H1 (cell line): Measurements from ENCODE around the gene FH. TPM values are rescaled to one million over a fixed set of nuclear protein-coding genes. Genes with fewer than 3 reads are reported as not detected.

Experiments
- CTCF ChIA-PET: fragments of 300-600 bp; sonication (Branson Sonifier 250); formaldehyde crosslinking; loops from one replicate; lab custom pipeline; 2021; ENCODE audit not compliant: partially characterized antibody; lab: Charles Lee
- POLR2A ChIA-PET: fragments of 300-600 bp; sonication (Branson Sonifier 250); formaldehyde crosslinking; loops from one replicate; lab custom pipeline; 2021; ENCODE audit warnings: inconsistent platforms; ENCODE audit not compliant: partially characterized antibody; lab: Charles Lee
- DNase-seq, 2 experiments: peaks; one replicate each; pipeline versions ENCODE4 v3.0.0 to v3.0.0-alpha.2; 2010 to 2022; ENCODE audit warnings: low spot score in 2 of 2, low read depth in 1 of 2, mixed read lengths in 1 of 2
- FAIRE-seq: peaks from 2 replicates; lab custom pipeline; 2011; peaks lifted over from hg19 to GRCh38; lab: Jason Lieb, UNC
- H2AFZ ChIP-seq: 2 replicates; pipeline ENCODE4 v1.8.1; 2012; ENCODE audit warnings: low read length, inconsistent platforms
- H2AK5ac ChIP-seq: 2 replicates; pipeline ENCODE4 v1.6.1; 2013; ENCODE audit warnings: low read depth, low read length
- H2BK120ac ChIP-seq: replicated peaks from 2 replicates; pipeline ENCODE3; 2013; ENCODE audit warnings: low read depth, low read length, inconsistent platforms
- H2BK12ac ChIP-seq: 2 replicates; pipeline ENCODE4 v1.6.1; 2013; ENCODE audit warnings: low read depth, low read length
- H2BK15ac ChIP-seq: 2 replicates; pipeline ENCODE4 v1.6.1; 2013; ENCODE audit warnings: low read length
- H2BK20ac ChIP-seq: 2 replicates; pipeline ENCODE4 v1.6.1; 2013; ENCODE audit warnings: low read length
- H2BK5ac ChIP-seq: 2 replicates; pipeline ENCODE4 v1.6.1; 2013; ENCODE audit warnings: low read depth, low read length
- H3K14ac ChIP-seq: 2 replicates; pipeline ENCODE4 v1.6.1; 2013; ENCODE audit warnings: inconsistent platforms; ENCODE audit not compliant: insufficient read length
- H3K18ac ChIP-seq: 2 replicates; pipeline ENCODE4 v1.6.1; 2013; ENCODE audit warnings: low read length; ENCODE audit errors: extremely low read depth
- H3K23ac ChIP-seq: 2 replicates; pipeline ENCODE4 v1.6.1; 2013; ENCODE audit warnings: inconsistent platforms; ENCODE audit not compliant: insufficient read length
- H3K23me2 ChIP-seq: 2 replicates; pipeline ENCODE4 v1.6.1; 2013; ENCODE audit warnings: low read depth, low read length
- H3K27ac ChIP-seq: 2 replicates; pipeline ENCODE4 v1.6.1; 2011; ENCODE audit warnings: low read depth, low read length, inconsistent platforms
- H3K27me3 ChIP-seq, 4 experiments: replicated peaks in 1 of 4; 1 replicate in 1 of 4; 2 replicates in 3 of 4; pipeline versions ENCODE4 v1.6.1 to v1.8.1; 2011 to 2013; ENCODE audit warnings: low read length in 3 of 4, mild to moderate bottlenecking in 3 of 4, inconsistent platforms in 2 of 4, mixed read lengths in 2 of 4, moderate library complexity in 1 of 4; ENCODE audit not compliant: control insufficient read depth in 3 of 4, insufficient read depth in 3 of 4; ENCODE audit errors: extremely low read depth in 1 of 4
- H3K36me3 ChIP-seq, 4 experiments: 2 replicates each; pipeline versions ENCODE4 v1.6.1 to v1.8.1; 2011 to 2013; ENCODE audit warnings: mild to moderate bottlenecking in 4 of 4, low read length in 3 of 4, moderate library complexity in 2 of 4, control low read depth in 1 of 4, inconsistent platforms in 1 of 4; ENCODE audit not compliant: insufficient read depth in 4 of 4, control insufficient read depth in 2 of 4
- H3K4ac ChIP-seq: replicated peaks from 2 replicates; pipeline ENCODE3; 2013; ENCODE audit warnings: low read length, low read depth, mixed read lengths, inconsistent platforms; ENCODE audit not compliant: insufficient read length
- H3K4me1 ChIP-seq, 4 experiments: replicated peaks in 1 of 4; 1 replicate in 1 of 4; 2 replicates in 3 of 4; pipeline versions ENCODE4 v1.6.1 to v1.8.1; 2011 to 2013; ENCODE audit warnings: low read length in 3 of 4, inconsistent platforms in 2 of 4, mixed read lengths in 1 of 4; ENCODE audit not compliant: insufficient read depth in 4 of 4, control insufficient read depth in 3 of 4
- H3K4me2 ChIP-seq, 2 experiments: 2 replicates each; pipeline versions ENCODE4 v1.6.1 to v1.8.1; 2011 to 2013; ENCODE audit warnings: low read depth in 2 of 2, low read length in 2 of 2, control low read depth in 1 of 2, inconsistent platforms in 1 of 2, mild to moderate bottlenecking in 1 of 2; ENCODE audit not compliant: insufficient read depth in 1 of 2
- H3K4me3 ChIP-seq, 4 experiments: fragments of 200-600, 300-600 bp in 1 of 4; sonication (generic), shearing (Covaris generic), sonication (Bioruptor Twin) in 1 of 4; 2 replicates each; pipeline versions ENCODE4 v1.5.1 to v1.8.1; 2011 to 2016; ENCODE audit warnings: low read length in 4 of 4, low read depth in 3 of 4, control low read depth in 2 of 4, inconsistent platforms in 2 of 4, mild to moderate bottlenecking in 2 of 4, mixed read lengths in 1 of 4, moderate library complexity in 1 of 4; ENCODE audit not compliant: insufficient read depth in 2 of 4; ENCODE audit errors: extremely low read depth in 1 of 4
- H3K56ac ChIP-seq: replicated peaks from 2 replicates; pipeline ENCODE3; 2013; ENCODE audit warnings: low read depth, mild to moderate bottlenecking, mixed read lengths, low read length, inconsistent platforms; ENCODE audit not compliant: insufficient read length
- H3K79me1 ChIP-seq: 2 replicates; pipeline ENCODE4 v1.6.1; 2013; ENCODE audit warnings: low read depth, low read length, control low read depth
- H3K79me2 ChIP-seq, 2 experiments: 2 replicates each; pipeline versions ENCODE4 v1.6.1 to v1.8.1; 2012 to 2013; ENCODE audit warnings: low read length in 2 of 2, mild to moderate bottlenecking in 2 of 2, inconsistent platforms in 1 of 2; ENCODE audit not compliant: insufficient read depth in 2 of 2, control insufficient read depth in 1 of 2
- H3K9ac ChIP-seq, 4 experiments: replicated peaks in 1 of 4; 1 replicate in 1 of 4; 2 replicates in 3 of 4; pipeline versions ENCODE4 v1.6.1 to v1.8.1; 2011 to 2013; ENCODE audit warnings: low read depth in 3 of 4, low read length in 3 of 4, control low read depth in 2 of 4, mild to moderate bottlenecking in 2 of 4, moderate library complexity in 2 of 4, inconsistent platforms in 1 of 4; ENCODE audit errors: extremely low read depth in 1 of 4
- H3K9me3 ChIP-seq, 2 experiments: 2 replicates each; pipeline versions ENCODE4 v1.6.1 to v1.8.1; 2012 to 2013; ENCODE audit warnings: mild to moderate bottlenecking in 2 of 2, moderate library complexity in 2 of 2, control low read depth in 1 of 2, inconsistent platforms in 1 of 2, low read depth in 1 of 2, low read length in 1 of 2, mixed read lengths in 1 of 2; ENCODE audit not compliant: insufficient read depth in 2 of 2
- H4K20me1 ChIP-seq, 2 experiments: replicated peaks in 1 of 2; 2 replicates each; pipeline versions ENCODE3 to v1.8.1; 2011 to 2013; ENCODE audit warnings: inconsistent platforms in 2 of 2, low read length in 2 of 2, mild to moderate bottlenecking in 1 of 2; ENCODE audit not compliant: insufficient read depth in 2 of 2, control insufficient read depth in 1 of 2
- H4K5ac ChIP-seq: 2 replicates; pipeline ENCODE4 v1.6.1; 2013; ENCODE audit warnings: low read length, low read depth, mixed read lengths, inconsistent platforms; ENCODE audit not compliant: insufficient read length
- H4K8ac ChIP-seq: 2 replicates; pipeline ENCODE4 v1.8.0; 2013; ENCODE audit warnings: mild to moderate bottlenecking, moderate library complexity, low read length, inconsistent platforms; ENCODE audit not compliant: insufficient read depth; ENCODE audit errors: extremely low read depth
- H4K91ac ChIP-seq: replicated peaks from 2 replicates; pipeline ENCODE3; 2013; ENCODE audit warnings: low read length, mixed read lengths, inconsistent platforms; ENCODE audit not compliant: insufficient read length
- BCL11A ChIP-seq, 2 experiments: IDR thresholded peaks; one replicate each; pipeline ENCODE4 v1.6.1; 2011; ENCODE audit warnings: low read depth in 2 of 2, low read length in 2 of 2, mild to moderate bottlenecking in 2 of 2
- BRCA1 ChIP-seq: IDR thresholded peaks from 2 replicates; pipeline ENCODE4 v1.6.1; 2012; ENCODE audit warnings: low read depth, low read length, improper control_type of control experiment
- CHD1 ChIP-seq: IDR thresholded peaks from 2 replicates; pipeline ENCODE4 v1.6.1; 2012; ENCODE audit warnings: low read depth, low read length, improper control_type of control experiment
- CTCF ChIP-seq, 3 experiments: IDR thresholded peaks; 1 replicate in 2 of 3; 2 replicates in 1 of 3; pipeline versions ENCODE4 v1.5.1 to v1.6.1; 2011; ENCODE audit warnings: low read length in 3 of 3, mild to moderate bottlenecking in 3 of 3, inconsistent platforms in 2 of 3, low read depth in 1 of 3, moderate library complexity in 1 of 3; ENCODE audit not compliant: insufficient read depth in 1 of 3; ENCODE audit errors: control extremely low read depth in 1 of 3
- RBBP5 ChIP-seq: IDR thresholded peaks from 2 replicates; pipeline ENCODE4 v1.7.1; 2012; ENCODE audit warnings: low read depth, mild to moderate bottlenecking, inconsistent platforms, low read length, moderate library complexity, borderline replicate concordance
- RNF2 ChIP-seq: fragments of 200-900, 300-1000 bp; sonication (generic); IDR thresholded peaks from 2 replicates; pipeline ENCODE4 v1.7.1; 2016; ENCODE audit warnings: borderline replicate concordance, low read depth, mild to moderate bottlenecking, antibody characterized with exemption, low read length; ENCODE audit not compliant: poor library complexity, severe bottlenecking; ENCODE audit errors: missing control alignments
- SIX5 ChIP-seq: IDR thresholded peaks from 2 replicates; pipeline ENCODE4 v1.6.1; 2011; ENCODE audit warnings: mild to moderate bottlenecking, low read depth, low read length
- ZNF274 ChIP-seq: IDR thresholded peaks from 2 replicates; pipeline ENCODE4 v1.7.0; 2012; ENCODE audit warnings: low read length, borderline replicate concordance; ENCODE audit errors: extremely low read depth
- WGBS, 2 experiments: shearing (Covaris generic) in 1 of 2; methylation state at CpG; one replicate each; pipeline versions ENCODE4 v1.1.6 to v1.1.7; 2013 to 2015; ENCODE audit warnings: low lambda C conversion rate in 2 of 2, mixed read lengths in 2 of 2, inconsistent platforms in 1 of 2, low coverage in 1 of 2, missing lambda C conversion rate in 1 of 2; ENCODE audit not compliant: insufficient replicate concordance in 2 of 2, insufficient coverage in 1 of 2, insufficient read length in 1 of 2; ENCODE audit errors: extremely low coverage in 1 of 2, missing lambda C conversion rate in 1 of 2; 5-methylcytosine and 5-hydroxymethylcytosine counted together
- polyA plus RNA-seq, 7 experiments: library from polyadenylated mRNA; depleted of rRNA in 3 of 7; stranded (reverse) in 5 of 7; unstranded in 2 of 7; fragments of >200 nt in 5 of 7; fragments of 200-250 nt in 2 of 7; gene quantifications; 1 replicate in 5 of 7; 2 replicates in 1 of 7; 4 replicates in 1 of 7; pipeline versions ENCODE4 v1.2.1 to v1.2.3, GENCODE V29; 2011 to 2013; ENCODE audit warnings: missing spikeins in 2 of 7, mixed read lengths in 2 of 7
- total RNA-seq: library from RNA; stranded (reverse); fragmentation: NEBNext Ultra II Directional; extraction: Animal tissue kit (Norgen Biotek cat#: 25700); gene quantifications from 2 replicates; pipeline ENCODE4 v1.2.1, GENCODE V29; 2021
- TF ChIP-seq, protein P1 (sequence below): IDR thresholded peaks from 2 replicates; pipeline ENCODE4 v1.6.1; 2012; ENCODE audit warnings: inconsistent platforms

FH gene
- total and polyA plus RNA-seq, 2 of the 8 experiments (the other 6 are each of a cell fraction or from before 2014, with no cell fraction given), result 45.0 to 81.9 TPM

DNA sequence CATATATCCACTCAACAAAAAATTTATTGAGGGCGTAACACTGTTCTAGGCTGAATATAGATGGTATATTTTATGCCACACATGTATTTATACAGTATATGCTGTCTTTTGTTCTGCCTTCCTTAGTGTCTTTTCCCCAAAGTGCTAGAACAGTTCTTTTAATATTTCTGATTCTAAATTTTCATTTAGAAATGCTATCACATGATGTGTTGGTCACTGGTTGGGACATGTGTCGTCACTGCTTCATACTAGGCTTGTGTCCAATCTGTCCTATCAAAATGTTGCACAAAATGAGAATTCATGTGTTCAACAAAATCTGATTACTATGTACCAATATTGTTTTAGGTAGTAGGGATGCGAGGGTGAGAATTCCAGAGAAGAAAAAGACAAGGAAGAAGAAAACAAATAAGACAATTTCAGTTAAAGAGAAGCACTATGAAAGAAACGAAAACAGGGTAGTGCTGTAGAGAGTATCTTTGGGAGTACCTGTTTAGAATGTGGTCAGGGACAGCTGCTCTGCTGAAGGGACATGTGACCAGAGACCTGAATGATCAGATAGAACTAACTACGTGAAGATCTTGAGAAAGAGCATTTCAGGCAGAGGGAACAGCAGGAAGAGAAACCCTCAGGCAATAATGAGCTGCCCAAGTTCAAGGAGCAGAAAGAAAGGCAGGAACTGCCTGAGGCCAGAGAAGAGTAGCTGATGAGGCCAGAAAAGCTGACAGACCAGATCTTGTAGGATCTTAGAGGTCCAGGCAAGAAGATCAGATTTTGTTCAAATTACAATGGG lies 14.0 kb upstream of the FH start:
- no peak for DNase-seq
- Histone ChIP-seq H2AFZ (no peak overlapping the region), H3K79me2 (no peaks in the 10 kb centered on the region), H3K23ac (no peak overlapping the region), H3K36me3 (no peaks in the 10 kb centered on the region), H3K27ac (no peak overlapping the region), H3K14ac (no peak overlapping the region), H3K27me3 (no peaks in the 10 kb centered on the region), H2BK5ac (no peak overlapping the region), H4K91ac (no peak overlapping the region), H2BK20ac (no peak overlapping the region), H3K18ac (no peak overlapping the region), H3K4me2 (no peak overlapping the region), H4K20me1 (no peaks in the 10 kb centered on the region), H3K4me1 (no peaks in the 10 kb centered on the region), H3K4ac (no peak overlapping the region), H2BK15ac (no peak overlapping the region), H4K5ac (no peak overlapping the region), H3K23me2 (no peaks in the 10 kb centered on the region), H4K8ac (no peak overlapping the region), H3K79me1 (no peaks in the 10 kb centered on the region), H3K4me3 (no peak overlapping the region), H2BK12ac (no peak overlapping the region), H3K9ac (no peak overlapping the region), H3K56ac (no peak overlapping the region), H2BK120ac (no peak overlapping the region), H2AK5ac (no peak overlapping the region), H3K9me3 (no peaks in the 10 kb centered on the region)
- WGBS, 2 experiments, result 91% methylated on average over 5 of the region's 5 CpGs; no CpG with 5 or more reads in 1 of the 2 experiments
- no peak for FAIRE-seq
- ChIA-PET POLR2A (no interaction called here), CTCF (interaction anchor here (0.9 to 1.1 kb wide), 2 partner anchors 17 to 310 kb away, joined by 3 read pairs; no protein-coding TSS in a partner anchor)
- no peak for TF ChIP-seq BCL11A (IDR thresholded peaks at IDR 0.05; ENCODE audit: low read depth in 2 of 2, low read length in 2 of 2)
- TF ChIP-seq BRCA1, result no peak
- no peak for TF ChIP-seq CTCF (IDR thresholded peaks at IDR 0.05; ENCODE audit: control extremely low read depth in 1 of 3, insufficient read depth in 1 of 3, low read depth in 1 of 3, low read length in 3 of 3)
- no peak for TF ChIP-seq RNF2
- no peak for TF ChIP-seq SIX5
- no peak for TF ChIP-seq RBBP5
- no peak for TF ChIP-seq CHD1
- TF ChIP-seq, protein P1, sequence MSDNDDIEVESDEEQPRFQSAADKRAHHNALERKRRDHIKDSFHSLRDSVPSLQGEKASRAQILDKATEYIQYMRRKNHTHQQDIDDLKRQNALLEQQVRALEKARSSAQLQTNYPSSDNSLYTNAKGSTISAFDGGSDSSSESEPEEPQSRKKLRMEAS, result no peak
- TF ChIP-seq ZNF274, result no peak
